H9 (cell line): ENCODE results near the gene ATP8A1. TPM values are rescaled to one million over a fixed set of nuclear protein-coding genes. Genes with fewer than 3 reads are reported as not detected.
A peak's percentile ranks its signal among the peaks of the same experiment; 100 is the strongest.

Experiments used
- DNase-seq: peaks from one replicate; pipeline ENCODE4 v3.0.0-alpha.2; 2017
- H2AFZ ChIP-seq: one replicate; pipeline ENCODE4 v1.6.1; 2013; ENCODE audit warnings: mild to moderate bottlenecking, low read length, control low read depth, moderate library complexity
- H2AK5ac ChIP-seq: 2 replicates; pipeline ENCODE4 v1.6.1; 2013; ENCODE audit warnings: low read length, control low read depth, mixed read lengths; ENCODE audit not compliant: insufficient read length
- H2BK120ac ChIP-seq: one replicate; pipeline ENCODE4 v1.6.1; 2013; ENCODE audit warnings: low read depth, mild to moderate bottlenecking, low read length, control low read depth, inconsistent platforms; ENCODE audit not compliant: poor library complexity, severe bottlenecking
- H2BK12ac ChIP-seq: 2 replicates; pipeline ENCODE4 v1.6.1; 2013; ENCODE audit warnings: low read length, control low read depth, mixed read lengths, low read depth; ENCODE audit not compliant: insufficient read length
- H2BK15ac ChIP-seq: 2 replicates; pipeline ENCODE4 v1.6.1; 2013; ENCODE audit warnings: low read depth, low read length, control low read depth
- H2BK20ac ChIP-seq: one replicate; pipeline ENCODE4 v1.6.1; 2013; ENCODE audit warnings: low read depth, mild to moderate bottlenecking, low read length, control low read depth, inconsistent platforms; ENCODE audit not compliant: poor library complexity, severe bottlenecking
- H2BK5ac ChIP-seq: 2 replicates; pipeline ENCODE4 v1.6.1; 2013; ENCODE audit warnings: low read length, control low read depth, mixed read lengths; ENCODE audit not compliant: insufficient read length
- H3K14ac ChIP-seq: 2 replicates; pipeline ENCODE4 v1.6.1; 2013; ENCODE audit warnings: low read length, control low read depth; ENCODE audit not compliant: insufficient read depth
- H3K18ac ChIP-seq: 2 replicates; pipeline ENCODE4 v1.6.1; 2013; ENCODE audit warnings: low read depth, mild to moderate bottlenecking, mixed read lengths, low read length, control low read depth; ENCODE audit not compliant: insufficient read length
- H3K23ac ChIP-seq: 2 replicates; pipeline ENCODE4 v1.6.1; 2013; ENCODE audit warnings: low read length, control low read depth, mixed read lengths, low read depth; ENCODE audit not compliant: insufficient read length
- H3K23me2 ChIP-seq: 2 replicates; pipeline ENCODE4 v1.6.1; 2013; ENCODE audit warnings: low read depth, mild to moderate bottlenecking, mixed read lengths, low read length, control low read depth; ENCODE audit not compliant: insufficient read length, poor library complexity, severe bottlenecking
- H3K27ac ChIP-seq: 2 replicates; pipeline ENCODE4 v1.5.1; 2013; ENCODE audit warnings: low read length, control low read depth, mixed read lengths, low read depth; ENCODE audit not compliant: insufficient read length
- H3K27me3 ChIP-seq: 2 replicates; pipeline ENCODE4 v1.6.1; 2013; ENCODE audit warnings: low read length, control low read depth, inconsistent platforms; ENCODE audit not compliant: insufficient read depth
- H3K4ac ChIP-seq: 2 replicates; pipeline ENCODE4 v1.6.1; 2013; ENCODE audit warnings: low read depth, mild to moderate bottlenecking, control low read depth, inconsistent platforms, low read length, moderate library complexity
- H3K4me1 ChIP-seq: 2 replicates; pipeline ENCODE4 v1.6.1; 2013; ENCODE audit warnings: low read length, control low read depth, inconsistent platforms; ENCODE audit not compliant: insufficient read depth
- H3K4me2 ChIP-seq: 2 replicates; pipeline ENCODE4 v1.6.1; 2013; ENCODE audit warnings: low read length, control low read depth, mixed read lengths; ENCODE audit not compliant: insufficient read length, insufficient read depth
- H3K56ac ChIP-seq: 2 replicates; pipeline ENCODE4 v1.6.1; 2013; ENCODE audit warnings: low read depth, mild to moderate bottlenecking, mixed read lengths, low read length, control low read depth; ENCODE audit not compliant: insufficient read length
- H3K79me1 ChIP-seq: 2 replicates; pipeline ENCODE4 v1.6.1; 2013; ENCODE audit warnings: low read depth, mild to moderate bottlenecking, moderate library complexity, low read length, control low read depth, inconsistent platforms; ENCODE audit not compliant: insufficient read depth, poor library complexity, severe bottlenecking
- H3K79me2 ChIP-seq: 2 replicates; pipeline ENCODE4 v1.6.1; 2013; ENCODE audit warnings: low read length, control low read depth, inconsistent platforms; ENCODE audit not compliant: insufficient read depth
- H3K9ac ChIP-seq: 2 replicates; pipeline ENCODE4 v1.6.1; 2013; ENCODE audit warnings: low read length, control low read depth, mixed read lengths; ENCODE audit not compliant: insufficient read length; ENCODE audit errors: extremely low read depth
- H3K9me3 ChIP-seq: one replicate; pipeline ENCODE4 v1.6.1; 2013; ENCODE audit warnings: low read depth, low read length, inconsistent platforms; ENCODE audit not compliant: control insufficient read depth
- H3T11ph ChIP-seq: one replicate; pipeline ENCODE4 v1.6.1; 2013; ENCODE audit warnings: mild to moderate bottlenecking, low read length, control low read depth, inconsistent platforms
- H4K20me1 ChIP-seq: one replicate; pipeline ENCODE4 v1.6.1; 2013; ENCODE audit not compliant: control insufficient read depth, insufficient read length, insufficient read depth
- H4K5ac ChIP-seq: 2 replicates; pipeline ENCODE4 v1.6.1; 2013; ENCODE audit warnings: low read depth, mild to moderate bottlenecking, mixed read lengths, low read length, control low read depth; ENCODE audit not compliant: insufficient read length
- H4K8ac ChIP-seq: replicated peaks from 2 replicates; pipeline ENCODE4 v1.6.1; 2013; ENCODE audit warnings: low read length, control low read depth, mixed read lengths, low read depth; ENCODE audit not compliant: insufficient read length
- H4K91ac ChIP-seq: 2 replicates; pipeline ENCODE4 v1.6.1; 2013; ENCODE audit warnings: low read depth, mild to moderate bottlenecking, moderate library complexity, mixed read lengths, low read length, control low read depth; ENCODE audit not compliant: insufficient read length
- H3K27ac Mint-ChIP-seq, 3 experiments: 2 replicates in 2 of 3; 3 replicates in 1 of 3; pipeline ENCODE4 v1.8.0; 2020 to 2021; ENCODE audit warnings: mixed read lengths in 3 of 3, mild to moderate bottlenecking in 1 of 3, moderate library complexity in 1 of 3
- H3K27me3 Mint-ChIP-seq: 2 replicates; pipeline ENCODE4 v1.8.0; 2021; ENCODE audit warnings: low read depth, mild to moderate bottlenecking, moderate library complexity, mixed read lengths
- H3K36me3 Mint-ChIP-seq, 3 experiments: 2 replicates in 2 of 3; 3 replicates in 1 of 3; pipeline ENCODE4 v1.8.0; 2020 to 2021; ENCODE audit warnings: low read depth in 3 of 3, mixed read lengths in 3 of 3; ENCODE audit not compliant: insufficient read depth in 1 of 3
- H3K4me1 Mint-ChIP-seq, 2 experiments: 2 replicates each; pipeline ENCODE4 v1.8.0; 2020; ENCODE audit warnings: mixed read lengths in 2 of 2
- H3K4me3 Mint-ChIP-seq, 2 experiments: 2 replicates in 1 of 2; 3 replicates in 1 of 2; pipeline ENCODE4 v1.8.0; 2020 to 2021; ENCODE audit warnings: mild to moderate bottlenecking in 2 of 2, mixed read lengths in 2 of 2, moderate library complexity in 1 of 2
- H3K9me3 Mint-ChIP-seq, 2 experiments: 2 replicates in 1 of 2; 3 replicates in 1 of 2; pipeline ENCODE4 v1.8.0; 2020; ENCODE audit warnings: mild to moderate bottlenecking in 2 of 2, mixed read lengths in 2 of 2, moderate library complexity in 1 of 2
- WGBS: extraction: QIAGEN DNeasy Blood & Tissue Kit; methylation state at CpG from one replicate; pipeline ENCODE4 v1.1.7; 2013; ENCODE audit warnings: missing lambda C conversion rate, low lambda C conversion rate, mixed read lengths; ENCODE audit not compliant: insufficient read length; ENCODE audit errors: extremely low coverage; 5-methylcytosine and 5-hydroxymethylcytosine counted together
- total RNA-seq: library from RNA; stranded (reverse); gene quantifications from 2 replicates; pipeline ENCODE4 v1.2.1, GENCODE V29; 2021
- TF ChIP-seq, protein P1 (sequence below): fragments of 200-600 bp; sonication (generic); conservative IDR thresholded peaks from 3 replicates; pipeline ENCODE4 v1.8.0; 2021; ENCODE audit warnings: antibody characterized with exemption, mild to moderate bottlenecking

Gene ATP8A1
- total RNA-seq, 1 experiment from 2014 or later: 5.1 TPM

- no peak overlapping the region for H3T11ph ChIP-seq
- TF ChIP-seq, protein P1, sequence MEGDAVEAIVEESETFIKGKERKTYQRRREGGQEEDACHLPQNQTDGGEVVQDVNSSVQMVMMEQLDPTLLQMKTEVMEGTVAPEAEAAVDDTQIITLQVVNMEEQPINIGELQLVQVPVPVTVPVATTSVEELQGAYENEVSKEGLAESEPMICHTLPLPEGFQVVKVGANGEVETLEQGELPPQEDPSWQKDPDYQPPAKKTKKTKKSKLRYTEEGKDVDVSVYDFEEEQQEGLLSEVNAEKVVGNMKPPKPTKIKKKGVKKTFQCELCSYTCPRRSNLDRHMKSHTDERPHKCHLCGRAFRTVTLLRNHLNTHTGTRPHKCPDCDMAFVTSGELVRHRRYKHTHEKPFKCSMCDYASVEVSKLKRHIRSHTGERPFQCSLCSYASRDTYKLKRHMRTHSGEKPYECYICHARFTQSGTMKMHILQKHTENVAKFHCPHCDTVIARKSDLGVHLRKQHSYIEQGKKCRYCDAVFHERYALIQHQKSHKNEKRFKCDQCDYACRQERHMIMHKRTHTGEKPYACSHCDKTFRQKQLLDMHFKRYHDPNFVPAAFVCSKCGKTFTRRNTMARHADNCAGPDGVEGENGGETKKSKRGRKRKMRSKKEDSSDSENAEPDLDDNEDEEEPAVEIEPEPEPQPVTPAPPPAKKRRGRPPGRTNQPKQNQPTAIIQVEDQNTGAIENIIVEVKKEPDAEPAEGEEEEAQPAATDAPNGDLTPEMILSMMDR: no peak
- no peak overlapping the region for H2BK20ac ChIP-seq
- no peak overlapping the region for H2BK15ac ChIP-seq
- H2AFZ ChIP-seq: no peak overlapping the region
- no peak overlapping the region for H3K18ac ChIP-seq
- no peaks in the 10 kb centered on the region for H3K27me3 ChIP-seq
- no peak overlapping the region for H2BK120ac ChIP-seq
- no peak overlapping the region for H3K27ac ChIP-seq
- H3K79me2 ChIP-seq: no peaks in the 10 kb centered on the region
- H4K8ac ChIP-seq: no peak overlapping the region
- peaks cover 20 to 37% of the 10 kb centered on the region in 2 experiments for H3K4me1 Mint-ChIP-seq
- H4K20me1 ChIP-seq: no peaks in the 10 kb centered on the region
- H3K27me3 Mint-ChIP-seq: peaks cover 17% of the 10 kb centered on the region
- H3K36me3 Mint-ChIP-seq: peaks cover 0 to 1% (median under 1%) of the 10 kb centered on the region in 3 experiments; a peak in 4 of 7 replicates
- peak overlapping the region; percentile 78 to 86 for H3K4me3 Mint-ChIP-seq
- no peak overlapping the region for H3K4ac ChIP-seq
- H2AK5ac ChIP-seq: no peak overlapping the region
- no peak overlapping the region for H3K14ac ChIP-seq
- peaks cover 10% of the 10 kb centered on the region for H3K23me2 ChIP-seq
- no peak overlapping the region for H3K23ac ChIP-seq
- no peak for DNase-seq
- WGBS: no CpG with 5 or more reads among the region's 2 CpGs
- no peak overlapping the region for H3K56ac ChIP-seq
- no peak overlapping the region for H2BK12ac ChIP-seq
- no peaks in the 10 kb centered on the region; a peak in 1 of 5 replicates for H3K9me3 Mint-ChIP-seq
- H3K4me1 ChIP-seq: no peaks in the 10 kb centered on the region
- H3K79me1 ChIP-seq: no peaks in the 10 kb centered on the region
- H3K9me3 ChIP-seq: no peaks in the 10 kb centered on the region
- no peak overlapping the region for H3K27ac Mint-ChIP-seq
- H3K4me2 ChIP-seq: peak overlapping the region; percentile 73
- no peak overlapping the region for H4K91ac ChIP-seq
- no peak overlapping the region for H3K9ac ChIP-seq
- no peak overlapping the region for H2BK5ac ChIP-seq
- no peak overlapping the region for H4K5ac ChIP-seq
Measured at GRCh38 chr4:42658261-42658660, 1.4 kb upstream of the ATP8A1 start.
